GM18526 (cell line): ENCODE results near the gene NIPAL3.

Source experiments
- POLR2A ChIP-seq: IDR thresholded peaks from 3 replicates; pipeline ENCODE4 v1.6.1; 2011; ENCODE audit not compliant: insufficient read length; ENCODE audit errors: extremely low read depth

NIPAL3 gene

DNA sequence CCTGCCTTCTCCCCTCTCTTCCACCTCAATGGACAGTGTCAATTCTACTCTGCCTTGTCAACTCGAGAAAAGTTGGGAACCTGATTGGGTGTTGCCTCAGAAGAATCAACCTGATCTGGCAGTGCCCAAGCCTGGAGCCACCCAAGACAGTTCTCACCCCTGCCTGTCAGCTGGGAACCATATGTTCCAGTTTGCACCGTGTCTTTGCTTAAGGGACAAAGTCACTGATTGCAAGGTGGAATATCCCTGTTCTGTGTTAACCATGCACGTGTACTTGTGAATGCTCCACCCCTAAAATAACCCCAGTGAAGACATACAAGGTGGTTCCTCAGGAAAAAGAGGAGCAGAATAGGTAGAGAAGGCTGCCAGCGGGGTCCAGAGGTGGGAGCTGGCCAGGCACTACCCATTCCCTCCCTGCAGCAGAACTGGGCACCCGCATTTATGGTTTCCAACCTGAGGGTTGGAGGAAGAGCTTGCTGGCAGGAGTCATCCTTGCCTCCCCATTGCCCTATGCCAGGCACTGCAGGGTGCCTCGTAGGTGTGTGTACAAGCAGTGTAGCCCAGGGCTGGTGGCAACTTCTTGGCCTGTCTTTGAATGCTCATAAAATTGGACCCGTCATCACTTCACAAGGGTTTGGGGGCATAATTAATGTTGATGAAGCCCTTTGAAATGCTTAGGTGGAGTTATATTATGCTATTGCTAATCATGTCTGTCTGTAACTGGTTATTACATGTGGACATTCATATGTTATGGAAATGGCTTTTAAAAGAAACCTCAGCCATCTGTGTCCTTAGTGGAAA, 11.3 kb downstream of the NIPAL3 start:
- TF ChIP-seq POLR2A: no peak

DNA sequence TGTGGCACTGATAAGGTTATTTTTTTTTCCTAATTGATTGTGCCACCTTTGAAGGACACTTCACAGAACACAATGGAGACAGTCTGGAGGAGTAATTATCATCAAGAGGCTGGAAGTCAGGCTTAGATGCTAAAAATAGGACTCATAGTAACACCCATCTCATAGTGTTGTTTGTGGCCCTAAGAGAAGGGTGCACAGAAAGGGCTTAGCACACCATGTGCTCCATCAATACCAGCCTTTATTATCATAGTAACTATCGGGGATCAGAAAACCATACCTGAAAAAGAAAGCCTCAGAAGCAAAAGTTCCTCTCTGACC, 11.9 kb downstream of the NIPAL3 start:
- no peak for TF ChIP-seq POLR2A

DNA sequence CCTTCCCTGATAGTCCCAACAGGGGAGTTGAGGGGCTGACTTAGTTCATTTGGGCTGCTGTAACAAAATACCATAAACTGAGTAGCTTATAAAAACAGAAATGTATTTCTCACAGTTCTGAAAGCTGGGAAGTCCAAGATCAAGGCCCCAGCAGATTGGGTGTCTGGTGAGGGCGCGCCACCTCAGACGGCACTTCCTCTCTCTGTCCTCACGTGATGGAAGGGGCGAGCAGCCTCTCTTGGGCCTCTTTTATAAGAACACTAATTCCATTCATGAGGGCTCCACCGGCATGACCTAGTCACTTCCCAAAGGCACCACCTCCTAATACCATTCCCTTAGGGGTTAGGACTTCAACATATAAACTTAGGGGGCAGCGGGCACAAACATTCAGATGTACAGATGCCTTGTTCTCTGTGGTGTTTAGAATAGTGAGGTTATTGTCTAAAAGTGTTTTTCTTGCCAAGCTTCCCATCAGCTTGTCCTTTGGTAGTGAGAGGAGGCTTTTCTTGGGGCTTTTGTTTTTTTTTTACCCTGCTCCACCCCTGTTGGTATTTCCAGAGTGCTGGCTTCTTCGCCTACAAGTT, 20.3 kb downstream of the NIPAL3 start:
- no peak for TF ChIP-seq POLR2A

DNA sequence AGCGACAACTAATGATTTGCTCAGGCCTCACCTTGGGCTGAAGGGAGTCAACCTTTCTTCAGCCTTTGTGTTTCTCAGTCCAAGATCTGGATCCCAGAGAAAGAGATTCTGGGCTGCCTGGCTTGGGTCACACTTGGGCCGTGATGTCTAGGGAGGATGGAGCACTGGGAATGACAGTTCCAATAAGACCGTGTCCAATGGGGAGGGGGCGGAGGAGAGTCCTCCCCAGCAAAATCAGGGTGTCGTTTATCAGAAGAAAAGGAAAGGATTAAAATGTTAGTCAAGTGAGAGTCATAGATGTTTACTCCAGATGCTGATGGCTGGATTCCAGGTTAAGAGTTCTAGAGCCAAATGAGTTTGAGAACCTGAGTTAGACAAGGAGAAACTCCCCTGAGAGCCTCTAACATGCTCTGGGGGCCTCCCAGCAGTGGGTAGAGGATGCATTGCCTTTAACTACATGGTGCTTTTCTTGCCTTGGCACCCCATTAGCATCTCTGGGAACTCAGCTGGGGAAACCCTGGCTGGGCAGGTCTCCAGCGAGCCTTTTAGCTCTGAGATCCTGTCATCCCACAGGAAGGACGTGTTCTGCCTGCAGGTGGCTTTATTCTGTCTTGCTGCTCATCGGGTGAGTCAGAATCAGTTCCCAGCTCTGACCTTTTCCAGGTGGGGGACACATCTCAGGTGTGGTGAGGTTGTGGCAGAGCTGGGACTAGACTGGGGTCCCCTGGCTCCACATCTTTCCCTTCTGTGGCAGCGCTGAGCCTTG, 22.2 kb downstream of the NIPAL3 start:
- TF ChIP-seq POLR2A: no peak

DNA sequence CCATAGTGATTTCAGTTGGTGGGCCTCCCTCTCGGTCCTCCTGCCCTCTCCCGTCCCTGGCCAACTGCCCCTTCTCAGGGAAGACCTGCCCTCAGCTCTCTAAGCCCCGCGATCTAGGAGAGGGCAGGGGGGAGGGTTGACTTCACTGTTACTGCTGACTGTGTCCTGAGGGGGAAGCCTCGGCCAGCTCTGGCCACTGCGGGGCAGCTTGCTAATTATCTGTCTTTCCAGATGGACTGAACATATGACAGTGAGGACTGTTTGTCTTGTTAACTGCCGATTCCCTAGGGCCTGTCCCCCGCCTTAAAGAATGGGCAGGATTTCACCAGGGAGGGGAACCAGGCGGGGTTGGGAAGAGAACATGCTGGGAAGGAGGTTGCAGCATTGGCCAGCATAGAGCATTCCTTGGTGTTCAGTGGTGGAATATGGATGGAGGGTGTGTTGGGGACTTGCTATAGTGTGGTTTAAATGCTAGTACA, 22.9 kb downstream of the NIPAL3 start:
- no peak for TF ChIP-seq POLR2A

DNA sequence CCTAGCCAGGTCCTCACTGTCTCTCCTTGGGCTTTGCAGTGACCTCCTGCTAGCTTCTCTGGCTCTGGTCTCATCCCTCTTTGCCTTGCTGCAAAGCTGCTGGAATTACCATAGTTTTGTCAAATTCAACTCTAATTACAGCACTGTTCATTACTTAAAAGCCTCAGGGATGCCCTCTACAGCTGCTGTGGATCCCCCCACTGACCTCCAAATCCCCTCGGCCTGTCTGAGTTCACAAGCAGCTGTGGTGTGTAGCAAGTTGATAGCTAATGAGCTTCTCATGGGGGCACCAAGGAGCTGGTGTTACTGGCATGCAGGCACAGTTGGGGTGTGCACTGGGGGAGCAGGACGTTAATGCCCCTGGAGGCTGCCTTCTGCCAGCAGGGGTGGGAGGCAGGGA, 24.8 kb downstream of the NIPAL3 start:
- no peak for TF ChIP-seq POLR2A

DNA sequence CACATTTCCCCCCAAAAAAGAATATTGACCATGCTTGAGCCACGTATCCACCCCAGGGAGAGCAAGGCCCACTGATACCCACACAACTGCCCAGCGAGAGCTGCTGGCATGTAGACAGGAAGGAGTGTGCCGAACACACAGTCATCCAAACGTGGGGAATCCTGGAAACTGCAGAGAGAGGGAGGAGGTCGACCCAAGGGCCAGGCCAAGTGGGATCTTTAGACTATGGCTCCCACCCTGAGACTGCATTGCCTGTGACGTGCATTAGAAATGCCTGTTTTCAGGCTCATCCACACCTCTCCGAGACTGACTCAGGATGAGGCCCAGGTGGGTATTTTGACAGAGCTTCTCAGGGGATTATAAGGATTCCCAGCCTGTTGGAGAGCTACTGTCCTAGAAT, 25.9 kb downstream of the NIPAL3 start:
- no peak for TF ChIP-seq POLR2A

DNA sequence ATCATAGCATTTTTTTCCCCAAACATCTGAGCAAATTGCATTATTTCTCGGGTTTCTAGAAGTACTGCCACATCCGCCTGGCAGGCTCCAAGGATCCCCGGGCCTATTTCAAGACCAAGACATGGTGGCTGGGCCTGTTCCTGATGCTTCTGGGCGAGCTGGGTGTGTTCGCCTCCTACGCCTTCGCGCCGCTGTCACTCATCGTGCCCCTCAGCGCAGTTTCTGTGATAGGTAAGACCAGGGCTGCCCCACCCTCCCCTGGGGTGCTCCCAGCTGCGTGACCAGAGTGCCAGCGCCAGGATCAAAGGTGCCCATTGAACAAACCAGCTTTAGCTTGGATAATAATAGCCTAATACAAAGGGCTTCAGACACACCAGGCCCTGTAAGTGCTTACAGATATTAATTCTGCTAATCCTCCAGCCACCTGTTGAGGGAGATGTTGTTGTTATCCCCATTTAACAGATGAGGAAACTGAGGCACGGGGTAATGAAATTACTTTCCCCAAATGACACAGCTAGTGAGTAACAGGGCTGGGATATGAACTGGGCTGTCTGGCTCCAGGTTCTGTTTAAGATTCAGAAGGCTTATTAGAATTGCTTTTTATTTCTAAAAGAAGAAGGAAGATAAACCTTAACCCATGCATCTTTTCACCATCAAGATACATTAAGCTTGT, 26.5 kb downstream of the NIPAL3 start:
- no peak for TF ChIP-seq POLR2A

DNA sequence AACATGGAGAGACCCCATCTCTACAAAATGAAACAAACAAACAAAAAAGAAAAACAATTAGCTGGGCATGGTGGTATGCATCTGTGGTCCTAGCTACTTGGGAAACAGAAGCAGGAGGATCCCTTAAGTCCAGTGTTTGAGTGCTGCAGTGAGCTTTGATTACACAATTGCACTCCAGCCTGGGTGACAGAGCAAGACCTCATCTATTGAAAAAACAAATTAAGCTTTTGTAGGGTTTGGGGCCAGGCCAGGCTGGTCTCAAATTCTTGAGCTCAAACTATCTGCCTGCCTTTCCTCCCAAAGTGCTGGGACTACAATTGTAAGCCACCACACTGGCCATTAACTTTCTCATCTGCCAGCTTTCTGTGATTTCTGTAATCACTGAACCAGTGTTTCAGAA, 27.2 kb downstream of the NIPAL3 start:
- no peak for TF ChIP-seq POLR2A

DNA sequence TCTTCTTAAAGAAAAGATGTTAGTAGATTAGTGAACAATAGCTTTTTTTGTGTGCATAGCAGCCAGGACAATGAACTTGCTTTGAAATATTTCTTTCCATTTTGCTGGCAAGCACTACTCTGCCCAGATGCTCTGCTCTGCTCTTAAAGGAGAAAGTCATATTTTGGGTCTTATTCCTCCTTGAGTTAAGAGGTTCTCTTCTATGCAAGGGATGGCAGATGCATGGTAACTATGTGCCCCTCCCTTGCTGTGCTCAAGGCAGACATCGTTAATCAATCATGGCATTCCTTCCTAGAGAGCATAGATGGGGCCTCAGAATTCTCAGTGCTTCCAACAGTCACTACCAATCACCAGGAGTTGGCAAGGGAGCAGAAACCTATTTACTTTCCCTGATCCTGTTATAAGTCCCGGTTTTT, 27.6 kb downstream of the NIPAL3 start:
- no peak for TF ChIP-seq POLR2A

DNA sequence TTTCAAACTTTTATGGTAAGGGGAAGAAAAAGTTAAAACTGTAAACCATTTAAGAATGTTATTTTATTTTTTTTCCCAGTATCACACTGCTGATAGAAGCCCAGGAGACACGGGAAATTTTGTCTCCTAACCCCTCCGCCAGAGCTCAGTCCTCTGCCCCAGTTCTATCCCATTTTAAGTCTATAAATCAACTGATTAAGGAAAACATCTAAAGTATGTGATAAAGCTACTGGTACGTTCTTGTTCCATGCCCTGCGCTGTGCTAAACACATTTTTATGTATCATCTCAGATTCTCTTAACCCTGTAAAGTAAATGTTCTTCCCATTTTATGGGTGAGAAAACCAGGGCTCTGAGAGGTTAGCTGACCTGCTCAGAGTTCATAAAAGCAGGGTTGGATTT, 34.7 kb downstream of the NIPAL3 start:
- TF ChIP-seq POLR2A: no peak

DNA sequence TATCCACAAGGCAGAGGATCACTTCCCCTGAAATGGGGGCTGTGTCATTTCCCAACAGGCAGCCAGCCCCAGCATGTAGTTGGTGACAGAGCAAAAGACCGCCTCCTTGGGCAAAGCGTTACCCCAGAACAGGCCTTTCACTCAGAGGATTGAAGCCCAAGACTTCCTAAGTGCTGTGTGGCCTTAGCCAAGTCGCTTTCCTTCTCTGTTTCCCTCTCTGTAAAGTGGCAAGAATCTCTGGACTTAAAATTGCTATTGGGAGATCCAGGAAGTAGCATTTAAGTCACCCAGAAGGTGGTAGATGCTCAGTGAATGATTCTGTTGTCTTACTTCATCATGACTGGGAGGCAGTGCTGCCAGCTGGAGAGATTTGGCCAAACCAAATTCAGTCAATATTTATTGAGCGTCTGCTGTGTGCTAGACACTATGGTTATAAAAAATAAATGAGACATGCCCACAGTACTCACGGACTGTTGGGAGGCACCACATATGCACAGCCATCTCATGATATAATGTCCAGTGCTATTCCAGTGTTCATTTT, 35.3 kb downstream of the NIPAL3 start:
- no peak for TF ChIP-seq POLR2A

DNA sequence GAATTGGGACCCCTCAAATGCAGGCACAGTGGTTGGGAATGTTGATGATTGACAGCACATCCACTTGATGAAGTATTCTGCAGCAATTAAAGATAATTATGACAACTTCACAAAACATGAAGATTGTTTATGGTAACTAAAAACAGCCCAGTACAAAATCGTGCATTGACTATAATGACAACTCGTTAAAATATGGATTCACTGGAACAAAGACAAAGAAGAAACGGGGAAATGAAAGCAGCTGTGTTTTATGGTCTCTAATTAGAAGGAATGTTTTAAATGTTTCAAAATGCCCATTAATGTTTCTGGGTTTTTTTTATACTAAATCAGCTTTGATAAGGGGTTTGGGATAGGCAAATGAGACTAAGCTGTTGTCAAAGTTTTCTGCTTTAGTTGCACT, 36.1 kb downstream of the NIPAL3 start:
- no peak for TF ChIP-seq POLR2A

DNA sequence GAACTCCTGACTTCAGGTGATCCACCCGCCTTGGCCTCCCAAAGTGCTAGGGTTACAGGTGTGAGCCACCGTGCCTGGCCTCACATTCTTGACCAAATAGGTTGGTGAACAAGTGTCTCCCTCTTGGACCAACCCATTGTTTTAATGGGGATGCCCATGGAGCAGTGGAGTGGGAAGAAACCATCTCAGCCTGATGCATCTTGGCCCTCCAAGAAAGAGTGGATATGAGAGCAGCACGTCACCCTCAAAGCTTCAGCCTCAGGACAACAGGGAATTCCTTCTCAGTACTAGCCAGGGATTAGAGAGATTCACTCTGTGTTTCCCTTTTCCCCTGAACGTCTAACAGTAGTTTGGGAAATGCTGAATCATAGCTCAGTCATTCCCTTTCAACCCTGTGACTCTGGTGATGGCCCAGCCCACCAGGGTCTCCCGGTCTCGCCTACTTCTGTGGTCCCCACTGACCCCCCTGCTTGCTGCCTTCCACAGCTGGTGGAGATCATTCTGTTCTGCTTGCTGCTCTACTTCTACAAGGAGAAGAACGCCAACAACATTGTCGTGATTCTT, 37.4 kb downstream of the NIPAL3 start:
- no peak for TF ChIP-seq POLR2A

DNA sequence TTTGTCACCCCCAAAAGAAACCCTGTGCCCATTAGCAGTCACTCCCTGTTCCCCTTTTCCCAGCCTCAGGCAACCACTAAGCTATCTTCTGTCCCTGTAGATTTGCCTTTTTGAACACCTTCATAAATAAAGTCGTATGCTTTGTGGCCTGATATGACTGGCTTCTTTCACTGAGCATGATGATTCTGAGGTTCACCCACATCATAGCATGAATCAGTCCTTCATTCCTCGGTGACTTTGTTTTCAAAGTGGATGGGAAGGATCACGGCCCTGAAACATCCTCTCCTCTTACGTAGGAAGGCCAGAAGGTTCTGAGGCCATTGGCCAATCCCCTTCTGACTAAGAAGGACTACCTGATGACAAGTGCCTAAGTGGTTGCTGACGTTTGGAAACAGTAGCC, 39.1 kb downstream of the NIPAL3 start:
- no peak for TF ChIP-seq POLR2A
